ENCODE data around the gene PIMREG.

Gene PIMREG

DNA sequence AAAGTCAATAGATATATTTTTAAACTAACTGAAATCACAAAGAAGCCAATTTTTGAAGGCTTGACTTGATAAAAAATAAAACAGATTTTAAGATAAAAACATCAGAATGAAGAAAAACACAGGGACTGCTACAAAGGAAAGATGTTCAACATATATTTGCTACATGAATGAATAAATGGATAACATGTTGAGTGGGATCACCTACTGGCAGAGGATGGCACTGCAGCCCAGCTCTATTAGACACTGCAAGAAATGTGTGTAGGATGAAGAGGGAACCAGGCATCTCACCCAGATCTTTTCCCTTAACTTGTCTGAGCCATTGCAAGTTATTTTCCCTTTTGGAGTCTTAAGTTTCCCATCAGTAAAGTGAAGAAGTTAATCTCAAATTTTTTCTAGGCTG lies 13.5 kb upstream of the PIMREG start:
- FAIRE-seq (no peak), DNase-seq (ENCODE audit: insufficient read length, low spot score) (no peak)
- TF ChIP-seq PAX5 (IDR thresholded peaks at IDR 0.05; ENCODE audit: insufficient read depth, low read length, severe bottlenecking) (no peak), TAF1 (IDR thresholded peaks at IDR 0.05; ENCODE audit: low read depth, low read length) (no peak), POLR2AphosphoS5 (IDR thresholded peaks at IDR 0.05; ENCODE audit: low read depth, low read length) (no peak), POLR2A (IDR thresholded peaks at IDR 0.05; ENCODE audit: low read depth, low read length) (no peak), SPI1 (IDR thresholded peaks at IDR 0.05; ENCODE audit: low read depth, low read length) (no peak), POU2F2 (IDR thresholded peaks at IDR 0.05; ENCODE audit: low read depth, low read length) (no peak)

DNA sequence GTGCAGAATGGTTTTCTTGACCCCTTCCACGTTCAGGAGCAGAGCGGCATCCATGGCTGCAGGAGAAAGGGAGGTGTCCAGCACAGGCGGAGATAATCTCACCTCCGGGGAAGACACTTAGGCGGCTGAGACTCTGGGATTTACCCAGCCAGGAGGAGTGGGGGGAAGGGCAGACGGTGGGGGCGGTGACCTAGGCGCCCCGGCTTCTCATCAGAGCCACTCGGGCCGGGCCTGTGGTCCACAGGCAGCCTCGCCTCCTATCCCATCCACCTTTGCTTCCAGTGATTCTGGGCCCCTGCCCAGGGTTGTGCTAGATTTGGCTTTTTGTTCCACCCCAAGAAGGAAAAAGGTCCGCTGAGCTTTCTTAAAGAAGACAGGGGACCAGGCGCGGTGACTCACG lies 9.2 kb upstream of the PIMREG start, which contains the start of gene AIPL1:
TSS of gene AIPL1 (minus strand) at position 71 of the 400 bp plus-strand sequence. CDS start at position 54, 17 bp downstream.
- no peak for TF ChIP-seq POLR2AphosphoS5 (IDR thresholded peaks at IDR 0.05; ENCODE audit: low read depth, low read length)
- no peak for TF ChIP-seq POLR2A (IDR thresholded peaks at IDR 0.05; ENCODE audit: low read depth, low read length)
- TF ChIP-seq PAX5 (IDR thresholded peaks at IDR 0.05; ENCODE audit: insufficient read depth, low read length, severe bottlenecking) = no peak
- TF ChIP-seq POU2F2 (IDR thresholded peaks at IDR 0.05; ENCODE audit: low read depth, low read length) = no peak
- TF ChIP-seq SPI1 (IDR thresholded peaks at IDR 0.05; ENCODE audit: low read depth, low read length) = no peak
- no peak for TF ChIP-seq TAF1 (IDR thresholded peaks at IDR 0.05; ENCODE audit: low read depth, low read length)
- DNase-seq (ENCODE audit: insufficient read length, low spot score) = no peak
- no peak for FAIRE-seq

DNA sequence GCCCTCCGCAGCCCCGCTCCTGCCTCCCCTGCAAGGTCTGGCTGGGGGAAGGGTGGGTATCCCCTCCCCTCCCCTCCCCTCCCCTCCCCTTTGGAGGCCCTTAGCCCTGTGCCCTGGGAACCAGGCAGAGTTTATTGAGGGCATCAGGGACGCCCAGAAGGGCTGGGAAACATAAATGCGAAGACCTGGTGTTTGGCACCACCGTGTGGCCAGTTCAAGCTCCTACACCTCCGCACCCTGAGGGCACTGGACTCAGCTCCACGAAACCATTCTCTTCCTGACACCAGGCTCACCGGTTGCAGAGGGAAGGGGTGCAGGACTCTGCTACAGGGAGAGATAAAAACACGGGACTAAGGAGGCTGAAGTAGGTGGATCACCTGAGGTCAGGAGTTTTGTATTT lies 8.3 kb upstream of the PIMREG start:
- FAIRE-seq (peak; percentile 74), DNase-seq (ENCODE audit: insufficient read length, low spot score) (peak; percentile 78)
- no peak for TF ChIP-seq TAF1 (IDR thresholded peaks at IDR 0.05; ENCODE audit: low read depth, low read length)
- no peak for TF ChIP-seq POLR2A (IDR thresholded peaks at IDR 0.05; ENCODE audit: low read depth, low read length)
- TF ChIP-seq POU2F2 (IDR thresholded peaks at IDR 0.05; ENCODE audit: low read depth, low read length) = no peak

DNA sequence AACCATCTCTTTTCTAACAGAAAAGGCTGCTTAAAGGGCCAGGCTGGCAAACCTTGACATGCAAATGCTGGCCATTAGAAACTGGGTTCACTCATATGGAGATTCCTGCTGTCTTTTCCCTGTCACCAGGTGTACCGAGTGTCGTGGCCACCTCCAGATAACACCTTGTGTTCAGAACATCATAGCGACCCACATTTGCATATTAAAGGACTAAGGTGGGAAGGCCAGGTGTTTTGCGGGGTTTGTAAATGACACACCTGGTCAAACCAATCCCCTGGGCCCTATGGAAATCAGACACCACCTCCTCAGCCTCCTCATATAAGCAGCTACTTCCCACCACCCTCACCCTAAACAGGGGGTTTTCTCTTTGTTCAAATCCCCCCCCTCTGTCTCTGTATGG lies 6.8 kb upstream of the PIMREG start:
- FAIRE-seq = peak; percentile 43

DNA sequence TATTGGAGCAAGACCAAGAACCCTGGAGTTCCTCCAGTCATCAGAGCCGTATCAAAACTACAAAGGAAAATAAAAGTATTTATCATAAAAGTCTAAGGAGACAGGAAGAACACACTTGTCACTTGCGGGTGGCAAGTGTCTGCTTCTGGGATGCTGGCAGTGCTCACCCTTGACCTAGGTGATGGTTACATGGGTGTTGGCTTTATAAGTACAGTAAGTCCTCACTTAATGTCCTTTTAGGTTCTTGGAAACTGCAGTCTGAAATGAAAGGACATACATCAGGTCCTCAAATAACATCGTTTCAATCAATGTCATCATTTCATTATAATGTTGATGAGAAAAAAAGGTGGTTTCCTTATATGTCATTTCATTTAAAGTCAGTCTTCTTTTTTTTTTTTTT lies 6.3 kb upstream of the PIMREG start:
- FAIRE-seq (no peak), DNase-seq (ENCODE audit: insufficient read length, low spot score) (no peak)
- TF ChIP-seq POU2F2 (IDR thresholded peaks at IDR 0.05; ENCODE audit: low read depth, low read length) (no peak), POLR2AphosphoS5 (IDR thresholded peaks at IDR 0.05; ENCODE audit: low read depth, low read length) (no peak), POLR2A (IDR thresholded peaks at IDR 0.05; ENCODE audit: low read depth, low read length) (no peak)

More for the DNA sequence above, 6.8 kb upstream of the PIMREG start:
- TF ChIP-seq POLR2AphosphoS5 (IDR thresholded peaks at IDR 0.05; ENCODE audit: low read depth, low read length) (no peak), POLR2A (IDR thresholded peaks at IDR 0.05; ENCODE audit: low read depth, low read length) (no peak), POU2F2 (IDR thresholded peaks at IDR 0.05; ENCODE audit: low read depth, low read length) (no peak), TAF1 (IDR thresholded peaks at IDR 0.05; ENCODE audit: low read depth, low read length) (no peak), PAX5 (IDR thresholded peaks at IDR 0.05; ENCODE audit: insufficient read depth, low read length, severe bottlenecking) (no peak), SPI1 (IDR thresholded peaks at IDR 0.05; ENCODE audit: low read depth, low read length) (no peak)
- no peak for DNase-seq (ENCODE audit: insufficient read length, low spot score)

DNA sequence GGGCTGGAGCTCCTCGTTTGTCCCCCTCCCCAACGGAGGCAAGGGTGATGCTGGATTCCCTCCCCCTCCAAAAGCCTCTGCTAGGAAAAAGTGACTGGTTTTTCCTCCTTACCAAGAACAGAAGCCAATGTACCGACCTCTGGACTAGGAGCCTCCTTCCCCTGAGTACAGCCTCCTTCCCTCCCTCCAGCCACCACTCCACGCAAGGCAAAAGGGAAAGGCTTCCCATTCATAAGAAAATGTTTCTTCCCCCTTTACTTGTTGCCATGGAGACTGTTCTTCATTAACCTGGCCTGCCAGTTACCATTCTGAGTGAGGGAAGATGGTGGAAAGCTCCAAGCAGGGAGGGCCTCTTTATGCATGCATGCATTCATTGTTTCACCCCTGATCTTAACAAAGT lies 4.3 kb upstream of the PIMREG start:
- DNase-seq (ENCODE audit: insufficient read length, low spot score) (no peak), FAIRE-seq (no peak)
- TF ChIP-seq POLR2A (IDR thresholded peaks at IDR 0.05; ENCODE audit: low read depth, low read length) (no peak), SPI1 (IDR thresholded peaks at IDR 0.05; ENCODE audit: low read depth, low read length) (no peak), POLR2AphosphoS5 (IDR thresholded peaks at IDR 0.05; ENCODE audit: low read depth, low read length) (no peak), POU2F2 (IDR thresholded peaks at IDR 0.05; ENCODE audit: low read depth, low read length) (no peak), PAX5 (IDR thresholded peaks at IDR 0.05; ENCODE audit: insufficient read depth, low read length, severe bottlenecking) (no peak), TAF1 (IDR thresholded peaks at IDR 0.05; ENCODE audit: low read depth, low read length) (no peak)

DNA sequence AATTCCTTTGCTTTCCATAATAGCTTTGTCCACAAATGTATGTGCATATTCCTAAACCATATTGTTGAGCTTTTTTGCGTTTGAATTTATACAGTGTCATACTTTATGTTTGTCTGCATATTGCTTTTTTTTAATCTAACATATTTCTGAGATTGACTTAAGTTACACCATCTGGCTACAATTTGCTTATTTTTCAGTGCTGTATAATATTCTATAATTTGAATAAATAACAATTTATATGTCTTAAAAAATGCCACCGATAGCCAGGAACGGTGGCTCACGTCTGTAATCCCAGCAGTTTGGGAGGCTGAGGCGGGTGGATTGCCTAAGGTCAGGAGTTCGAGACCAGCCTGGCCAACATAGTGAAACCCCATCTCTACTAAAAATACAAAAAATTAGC lies 1.5 kb upstream of the PIMREG start:
- no peak for FAIRE-seq
- DNase-seq (ENCODE audit: insufficient read length, low spot score) = no peak
- TF ChIP-seq SPI1 (IDR thresholded peaks at IDR 0.05; ENCODE audit: low read depth, low read length) (no peak), POU2F2 (IDR thresholded peaks at IDR 0.05; ENCODE audit: low read depth, low read length) (no peak), POLR2AphosphoS5 (IDR thresholded peaks at IDR 0.05; ENCODE audit: low read depth, low read length) (no peak), TAF1 (IDR thresholded peaks at IDR 0.05; ENCODE audit: low read depth, low read length) (no peak), POLR2A (IDR thresholded peaks at IDR 0.05; ENCODE audit: low read depth, low read length) (no peak), PAX5 (IDR thresholded peaks at IDR 0.05; ENCODE audit: insufficient read depth, low read length, severe bottlenecking) (no peak)

DNA sequence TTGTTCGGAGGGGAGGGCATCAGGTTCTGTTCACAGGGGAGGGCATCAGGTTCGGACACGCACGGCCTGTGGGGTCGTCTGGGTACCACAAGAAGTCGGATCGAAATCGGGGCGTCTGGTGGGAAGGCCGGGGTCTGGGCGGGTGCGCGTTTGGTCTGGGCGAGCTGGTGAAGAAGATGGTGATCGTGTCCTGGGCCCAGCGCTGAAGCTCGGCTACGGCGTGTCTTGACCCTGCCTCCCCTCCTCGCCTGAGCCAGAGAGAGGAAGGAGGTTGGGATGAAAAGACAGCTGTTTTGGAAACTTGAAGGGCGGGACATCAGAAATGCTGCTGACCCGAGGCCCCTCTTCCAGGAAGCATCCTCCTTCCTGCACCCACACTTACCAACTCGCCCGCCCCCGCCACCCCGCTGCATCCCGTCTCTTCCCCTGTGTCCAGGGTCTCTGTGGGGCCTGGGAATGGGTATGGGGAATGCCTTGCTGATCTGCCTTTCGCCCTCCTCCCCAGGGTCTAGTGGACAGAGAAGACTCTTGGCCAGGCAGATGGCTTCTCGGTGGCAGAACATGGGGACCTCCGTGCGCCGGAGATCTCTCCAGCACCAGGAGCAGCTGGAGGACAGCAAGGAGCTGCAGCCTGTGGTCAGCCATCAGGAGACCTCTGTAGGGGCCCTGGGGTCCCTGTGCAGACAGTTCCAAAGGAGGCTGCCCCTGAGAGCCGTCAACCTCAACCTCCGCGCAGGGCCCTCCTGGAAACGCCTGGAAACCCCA lies 498 bp downstream of the PIMREG start:
- DNase-seq (ENCODE audit: insufficient read length, low spot score) (no peak), FAIRE-seq (no peak)
- TF ChIP-seq SPI1 (IDR thresholded peaks at IDR 0.05; ENCODE audit: low read depth, low read length) (no peak), POLR2AphosphoS5 (IDR thresholded peaks at IDR 0.05; ENCODE audit: low read depth, low read length) (no peak), PAX5 (IDR thresholded peaks at IDR 0.05; ENCODE audit: insufficient read depth, low read length, severe bottlenecking) (no peak), TAF1 (IDR thresholded peaks at IDR 0.05; ENCODE audit: low read depth, low read length) (no peak), POLR2A (IDR thresholded peaks at IDR 0.05; ENCODE audit: low read depth, low read length) (no peak), POU2F2 (IDR thresholded peaks at IDR 0.05; ENCODE audit: low read depth, low read length) (no peak)

DNA sequence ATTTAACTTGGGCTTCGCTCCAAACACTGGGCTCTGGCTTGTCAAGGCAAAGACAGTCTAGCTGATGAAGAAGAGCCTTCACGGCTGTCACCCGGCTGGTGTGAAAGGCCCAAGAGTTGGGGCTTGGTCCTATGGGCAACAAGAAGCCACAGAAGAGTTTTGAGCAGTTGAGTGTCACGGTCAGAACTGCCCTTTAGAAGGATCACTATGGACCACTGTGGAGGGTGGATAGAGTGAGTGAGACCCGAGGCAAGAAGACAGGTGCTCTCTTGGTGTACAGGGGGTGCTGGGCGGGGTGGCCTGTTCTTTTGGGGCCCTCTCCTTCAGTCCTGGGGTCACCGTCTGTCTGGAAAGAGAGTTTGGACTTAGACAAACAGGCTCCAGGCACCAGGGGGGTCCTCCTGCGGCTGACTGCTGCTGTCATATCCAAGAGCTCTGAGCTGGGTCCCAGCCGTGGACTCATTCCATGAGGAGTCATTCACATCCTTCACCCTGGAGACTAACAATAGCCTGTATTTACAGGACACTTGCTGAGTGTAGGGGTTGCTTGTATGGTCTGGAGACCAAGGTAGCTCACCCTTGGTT lies 2.4 kb downstream of the PIMREG start:
- DNase-seq (ENCODE audit: insufficient read length, low spot score) = no peak
- FAIRE-seq = no peak
- TF ChIP-seq POLR2A (IDR thresholded peaks at IDR 0.05; ENCODE audit: low read depth, low read length) = no peak

DNA sequence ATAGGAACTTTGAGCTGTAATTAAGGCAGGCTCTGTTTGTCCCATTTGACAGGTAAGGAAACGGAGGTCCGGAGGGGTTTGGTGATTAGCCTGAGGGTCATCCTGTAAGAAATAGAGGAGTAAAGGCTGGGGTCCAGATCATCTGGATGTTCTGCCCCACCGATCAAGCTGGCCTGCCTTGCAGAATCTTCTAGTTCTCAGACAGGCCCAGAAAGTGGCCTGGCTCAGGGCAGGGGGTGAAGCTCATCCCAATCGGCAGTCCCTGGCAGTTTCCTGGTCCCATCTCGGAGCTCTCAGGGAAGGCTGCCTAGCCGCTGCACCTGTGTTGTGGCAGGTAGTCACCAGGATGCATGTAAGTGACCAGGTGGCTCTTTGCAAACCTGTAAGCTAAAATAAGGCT lies 4.2 kb downstream of the PIMREG start:
- FAIRE-seq = no peak
- no peak for TF ChIP-seq POLR2A (IDR thresholded peaks at IDR 0.05; ENCODE audit: low read depth, low read length)
- TF ChIP-seq POU2F2 (IDR thresholded peaks at IDR 0.05; ENCODE audit: low read depth, low read length) = no peak
- TF ChIP-seq POLR2AphosphoS5 (IDR thresholded peaks at IDR 0.05; ENCODE audit: low read depth, low read length) = no peak
- TF ChIP-seq SPI1 (IDR thresholded peaks at IDR 0.05; ENCODE audit: low read depth, low read length) = no peak
- no peak for TF ChIP-seq PAX5 (IDR thresholded peaks at IDR 0.05; ENCODE audit: insufficient read depth, low read length, severe bottlenecking)
- TF ChIP-seq TAF1 (IDR thresholded peaks at IDR 0.05; ENCODE audit: low read depth, low read length) = no peak
- DNase-seq (ENCODE audit: insufficient read length, low spot score) = no peak

Data from GM12891 (cell line).